Neural cell (in vitro differentiated cells): ENCODE data around the gene MMP24.

Experiments used
- CTCF ChIP-seq: fragments of 450-650 bp; IDR thresholded peaks from 2 replicates; pipeline ENCODE4 v1.5.1; 2014; ENCODE audit warnings: antibody characterized with exemption, mild to moderate bottlenecking, moderate library complexity; ENCODE audit not compliant: poor library complexity, severe bottlenecking
- EP300 ChIP-seq: fragments of 450-650 bp; conservative IDR thresholded peaks from 2 replicates; pipeline ENCODE4 v1.6.1; 2014; ENCODE audit warnings: antibody characterized with exemption, mild to moderate bottlenecking, moderate library complexity; ENCODE audit not compliant: poor library complexity, severe bottlenecking
- EZH2 ChIP-seq: fragments of 200-600, 300-800 bp; shearing (Covaris generic), sonication (generic); IDR thresholded peaks from 2 replicates; pipeline ENCODE4 v1.6.1; 2014; ENCODE audit warnings: antibody characterized with exemption, low read length, borderline replicate concordance, mild to moderate bottlenecking; ENCODE audit not compliant: insufficient read depth, poor library complexity, severe bottlenecking
- MXI1 ChIP-seq: fragments of 450-650 bp; conservative IDR thresholded peaks from 2 replicates; pipeline ENCODE4 v1.6.1; 2014; ENCODE audit warnings: antibody characterized with exemption, mild to moderate bottlenecking; ENCODE audit not compliant: poor library complexity, severe bottlenecking
- POLR2AphosphoS5 ChIP-seq: IDR thresholded peaks from 2 replicates; pipeline ENCODE4 v1.6.1; 2012
- RAD21 ChIP-seq: fragments of 450-650 bp; conservative IDR thresholded peaks from 2 replicates; pipeline ENCODE4 v1.6.1; 2014; ENCODE audit warnings: antibody characterized with exemption, mild to moderate bottlenecking, moderate library complexity
- REST ChIP-seq: IDR thresholded peaks from 2 replicates; pipeline ENCODE4 v1.6.1; 2012; ENCODE audit warnings: borderline replicate concordance
- SMC3 ChIP-seq: fragments of 450-650 bp; conservative IDR thresholded peaks from 2 replicates; pipeline ENCODE4 v1.6.1; 2014; ENCODE audit warnings: antibody characterized with exemption, mild to moderate bottlenecking, moderate library complexity; ENCODE audit not compliant: poor library complexity
- TAF1 ChIP-seq: IDR thresholded peaks from 2 replicates; pipeline ENCODE4 v1.6.1; 2012; ENCODE audit warnings: low read depth

GRCh38 chr20:35226126-35226883 lies at the start of gene MMP24:
- TF ChIP-seq CTCF (no peak), MXI1 (no peak), POLR2AphosphoS5 (no peak), EP300 (no peak), EZH2 (no peak), REST (no peak), RAD21 (no peak), TAF1 (no peak), SMC3 (no peak)
